Measurements from ENCODE around the gene SMPD1. TPM values are rescaled to one million over a fixed set of nuclear protein-coding genes. Genes with fewer than 3 reads are reported as not detected.

The SMPD1 gene
- total RNA-seq, 1 donor from 2014 or later = 38.5 TPM

GRCh38 chr11:6405846-6406245 is 15.6 kb downstream of the SMPD1 start:
- TF ChIP-seq, protein P1, sequence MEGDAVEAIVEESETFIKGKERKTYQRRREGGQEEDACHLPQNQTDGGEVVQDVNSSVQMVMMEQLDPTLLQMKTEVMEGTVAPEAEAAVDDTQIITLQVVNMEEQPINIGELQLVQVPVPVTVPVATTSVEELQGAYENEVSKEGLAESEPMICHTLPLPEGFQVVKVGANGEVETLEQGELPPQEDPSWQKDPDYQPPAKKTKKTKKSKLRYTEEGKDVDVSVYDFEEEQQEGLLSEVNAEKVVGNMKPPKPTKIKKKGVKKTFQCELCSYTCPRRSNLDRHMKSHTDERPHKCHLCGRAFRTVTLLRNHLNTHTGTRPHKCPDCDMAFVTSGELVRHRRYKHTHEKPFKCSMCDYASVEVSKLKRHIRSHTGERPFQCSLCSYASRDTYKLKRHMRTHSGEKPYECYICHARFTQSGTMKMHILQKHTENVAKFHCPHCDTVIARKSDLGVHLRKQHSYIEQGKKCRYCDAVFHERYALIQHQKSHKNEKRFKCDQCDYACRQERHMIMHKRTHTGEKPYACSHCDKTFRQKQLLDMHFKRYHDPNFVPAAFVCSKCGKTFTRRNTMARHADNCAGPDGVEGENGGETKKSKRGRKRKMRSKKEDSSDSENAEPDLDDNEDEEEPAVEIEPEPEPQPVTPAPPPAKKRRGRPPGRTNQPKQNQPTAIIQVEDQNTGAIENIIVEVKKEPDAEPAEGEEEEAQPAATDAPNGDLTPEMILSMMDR (IDR thresholded peaks at IDR 0.05; ENCODE audit: partially characterized antibody, unreplicated experiment) = no peak
- DNase-seq = no peak
- Mint-ChIP-seq H3K4me3 (ENCODE audit: unreplicated experiment) (peak overlapping the region; percentile 32), H3K27ac (ENCODE audit: unreplicated experiment) (no peak overlapping the region), H3K36me3 (ENCODE audit: unreplicated experiment) (no peaks in the 10 kb centered on the region), H3K27me3 (ENCODE audit: unreplicated experiment) (peaks cover 4% of the 10 kb centered on the region), H3K9me3 (ENCODE audit: unreplicated experiment) (peaks cover 1% of the 10 kb centered on the region), H3K4me1 (ENCODE audit: low read depth, unreplicated experiment) (peaks cover 18% of the 10 kb centered on the region)

DNA sequence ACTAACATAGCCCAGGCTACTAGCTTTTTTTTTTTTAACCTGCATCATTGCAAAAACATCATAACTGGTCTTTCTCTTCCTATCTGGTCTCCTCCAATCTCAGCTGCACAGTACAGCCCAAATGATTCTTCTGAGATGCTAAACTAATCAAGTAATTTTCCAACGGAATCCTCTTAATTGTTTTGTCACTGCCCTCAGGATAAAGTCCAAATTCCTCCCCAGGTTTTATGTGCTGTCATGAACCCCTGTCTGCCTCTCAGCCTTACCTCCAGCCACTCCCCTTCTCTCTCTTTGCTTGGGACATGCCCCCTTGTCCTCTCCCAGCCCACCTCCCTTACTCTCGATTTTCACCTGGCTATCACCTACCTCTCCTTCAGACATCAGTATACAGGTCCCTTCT is 16.1 kb downstream of the SMPD1 start:
- peaks cover 2% of the 10 kb centered on the region for H3K9me3 Mint-ChIP-seq (ENCODE audit: unreplicated experiment)
- H3K4me3 Mint-ChIP-seq (ENCODE audit: unreplicated experiment) = peak overlapping the region; percentile 32
- DNase-seq = no peak
- peaks cover 18% of the 10 kb centered on the region for H3K4me1 Mint-ChIP-seq (ENCODE audit: low read depth, unreplicated experiment)
- no peak overlapping the region for H3K27ac Mint-ChIP-seq (ENCODE audit: unreplicated experiment)
- TF ChIP-seq, protein P1 (IDR thresholded peaks at IDR 0.05; ENCODE audit: partially characterized antibody, unreplicated experiment) = no peak
- H3K36me3 Mint-ChIP-seq (ENCODE audit: unreplicated experiment) = no peaks in the 10 kb centered on the region
- H3K27me3 Mint-ChIP-seq (ENCODE audit: unreplicated experiment) = peaks cover 5% of the 10 kb centered on the region

DNA sequence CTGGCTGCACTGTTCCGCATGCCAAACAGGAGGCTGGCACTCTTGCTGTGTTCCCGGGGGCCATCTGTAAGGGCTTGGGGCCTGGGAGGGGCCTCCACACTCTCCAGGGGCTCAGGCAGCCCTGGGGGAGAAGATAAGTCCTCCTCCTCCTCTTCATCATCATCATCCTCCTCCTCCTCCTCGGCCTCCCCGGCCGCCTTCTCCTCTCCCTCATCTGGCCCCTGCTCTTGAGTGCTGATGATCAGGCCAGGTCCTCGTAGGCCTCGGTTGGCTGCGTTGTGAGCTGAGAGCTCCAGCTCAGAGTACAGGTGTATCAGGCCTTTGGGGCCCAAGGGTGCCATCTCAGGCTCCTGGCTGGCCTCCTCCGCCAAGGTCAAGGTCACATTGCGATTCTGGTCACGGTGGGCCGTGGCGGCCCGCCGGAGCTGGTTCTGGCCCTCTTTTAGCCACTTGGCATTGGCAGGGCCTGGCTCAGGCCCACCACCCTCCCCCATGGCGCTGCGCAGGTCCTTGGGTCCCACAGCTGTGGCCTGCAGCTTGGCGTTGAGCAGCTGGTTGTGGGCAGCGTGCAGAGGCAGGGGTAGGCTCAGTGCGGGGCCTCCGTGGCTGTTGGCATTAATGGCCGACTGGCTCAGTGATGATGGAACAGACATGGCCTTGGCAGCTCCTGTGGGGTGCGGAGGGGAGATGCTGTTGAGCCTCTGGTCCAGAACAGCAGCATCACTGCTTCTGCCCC is 20.6 kb downstream of the SMPD1 start:
- Mint-ChIP-seq H3K4me3 (ENCODE audit: unreplicated experiment) (no peak overlapping the region), H3K4me1 (ENCODE audit: low read depth, unreplicated experiment) (peaks cover 9% of the 10 kb centered on the region), H3K36me3 (ENCODE audit: unreplicated experiment) (no peaks in the 10 kb centered on the region), H3K9me3 (ENCODE audit: unreplicated experiment) (peaks cover 6% of the 10 kb centered on the region), H3K27me3 (ENCODE audit: unreplicated experiment) (peaks cover 3% of the 10 kb centered on the region), H3K27ac (ENCODE audit: unreplicated experiment) (no peak overlapping the region)
- TF ChIP-seq, protein P1 (IDR thresholded peaks at IDR 0.05; ENCODE audit: partially characterized antibody, unreplicated experiment) = no peak
- DNase-seq = no peak

DNA sequence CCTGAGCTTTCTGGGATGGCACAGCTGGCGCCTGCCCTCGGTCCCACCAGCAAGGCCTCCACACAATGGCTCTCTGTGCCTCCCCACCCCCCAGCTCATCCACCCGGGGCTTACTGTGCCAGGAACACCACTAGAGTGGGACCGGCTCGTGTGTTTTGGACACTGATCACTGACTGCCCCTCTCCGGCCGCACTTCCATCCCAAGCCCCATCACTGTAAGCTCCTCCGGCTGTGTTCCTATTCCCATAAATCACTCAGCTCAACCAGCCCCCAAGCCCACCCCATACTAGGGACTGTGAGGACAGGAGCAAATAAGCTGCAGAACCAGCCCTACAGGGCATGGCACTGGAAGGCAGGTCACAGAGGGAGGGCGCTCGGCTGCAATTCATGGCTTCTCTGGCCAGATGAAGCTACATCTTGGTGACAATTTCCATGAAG is 21.3 kb downstream of the SMPD1 start:
- TF ChIP-seq, protein P1 (IDR thresholded peaks at IDR 0.05; ENCODE audit: partially characterized antibody, unreplicated experiment) = no peak
- no peak for DNase-seq
- Mint-ChIP-seq H3K36me3 (ENCODE audit: unreplicated experiment) (no peaks in the 10 kb centered on the region), H3K4me1 (ENCODE audit: low read depth, unreplicated experiment) (peaks cover 2% of the 10 kb centered on the region), H3K27me3 (ENCODE audit: unreplicated experiment) (peaks cover 3% of the 10 kb centered on the region), H3K9me3 (ENCODE audit: unreplicated experiment) (peaks cover 6% of the 10 kb centered on the region), H3K4me3 (ENCODE audit: unreplicated experiment) (no peak overlapping the region), H3K27ac (ENCODE audit: unreplicated experiment) (no peak overlapping the region)

GRCh38 chr11:6413791-6414201 is 23.5 kb downstream of the SMPD1 start:
- Mint-ChIP-seq H3K27me3 (ENCODE audit: unreplicated experiment) (peaks cover 3% of the 10 kb centered on the region), H3K4me1 (ENCODE audit: low read depth, unreplicated experiment) (no peaks in the 10 kb centered on the region), H3K36me3 (ENCODE audit: unreplicated experiment) (no peaks in the 10 kb centered on the region), H3K27ac (ENCODE audit: unreplicated experiment) (no peak overlapping the region), H3K4me3 (ENCODE audit: unreplicated experiment) (no peak overlapping the region), H3K9me3 (ENCODE audit: unreplicated experiment) (peaks cover 6% of the 10 kb centered on the region)
- TF ChIP-seq, protein P1 (IDR thresholded peaks at IDR 0.05; ENCODE audit: partially characterized antibody, unreplicated experiment) = no peak
- no peak for DNase-seq

Data from glutamatergic neuron (in vitro differentiated cells).